OCI-M2 (cell line): ENCODE measurements around the gene SAMD11.

ENCODE experiments used
- DNase-seq: peaks from one replicate; lab custom pipeline; 2025; ENCODE audit not compliant: unreplicated experiment; lab: John Stamatoyannopoulos, UW

The SAMD11 gene

GRCh38 chr1:992362-992761 is 68.6 kb downstream of the SAMD11 start:
- no peak for DNase-seq

DNA sequence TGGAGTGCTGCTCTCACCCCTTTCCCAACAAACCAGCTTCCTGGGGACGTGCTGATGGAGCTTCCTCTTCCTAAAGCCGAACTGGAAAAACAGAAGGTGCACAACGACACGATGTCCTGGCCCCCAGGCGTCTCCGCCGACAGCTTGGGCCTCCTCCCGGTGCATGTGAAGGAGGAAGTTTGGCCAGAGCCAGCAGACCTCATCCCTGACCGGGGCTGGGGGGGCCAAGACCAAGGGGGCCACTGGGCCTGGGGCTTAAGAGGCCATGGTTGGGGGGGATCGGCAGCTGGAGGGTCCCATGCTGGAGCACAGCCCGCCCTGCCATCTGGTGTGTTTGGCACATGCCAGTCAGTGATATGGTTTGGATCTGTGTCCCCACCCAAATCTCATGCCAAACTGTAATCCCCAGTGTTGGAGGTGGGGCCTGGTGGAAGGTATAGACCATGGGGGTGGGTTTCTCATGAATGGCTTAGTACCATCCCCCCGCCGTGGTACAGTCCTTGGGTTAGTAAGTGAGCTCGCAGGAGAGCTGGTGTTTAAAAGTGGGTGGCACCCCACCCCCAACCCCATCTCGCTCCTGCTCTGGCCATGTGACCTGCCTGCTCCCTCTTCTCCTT is 69.8 kb downstream of the SAMD11 start:
- no peak for DNase-seq
